Naive B cell (primary cell): ENCODE results near the gene RIMKLB. TPM values are rescaled to one million over a fixed set of nuclear protein-coding genes. Genes with fewer than 3 reads are reported as not detected.

Source experiments
- ATAC-seq, 2 donors: fragments of 150-1000 bp; cut with Tn5 transposase; 2 replicates each; pipeline ENCODE4 v1.10.0; 2021; ENCODE audit warnings: low read depth in 2 of 2, mild to moderate bottlenecking in 2 of 2, moderate library complexity in 2 of 2
- DNase-seq: peaks from one replicate; pipeline ENCODE4 v3.0.0; 2022
- H3K27ac Mint-ChIP-seq, 6 donors: one replicate each; pipeline ENCODE4 v1.8.0; 2020 to 2022; ENCODE audit warnings: mild to moderate bottlenecking in 6 of 6, mixed read lengths in 6 of 6, moderate library complexity in 5 of 6, inconsistent platforms in 2 of 6
- H3K27me3 Mint-ChIP-seq, 3 donors: one replicate each; pipeline ENCODE4 v1.8.0; 2021 to 2022; ENCODE audit warnings: mixed read lengths in 3 of 3, mild to moderate bottlenecking in 1 of 3
- H3K36me3 Mint-ChIP-seq, 2 donors: one replicate each; pipeline ENCODE4 v1.8.0; 2020 to 2022; ENCODE audit warnings: mixed read lengths in 2 of 2, inconsistent platforms in 1 of 2, mild to moderate bottlenecking in 1 of 2
- H3K4me1 Mint-ChIP-seq, 3 donors: one replicate each; pipeline ENCODE4 v1.8.0; 2020 to 2022; ENCODE audit warnings: mixed read lengths in 3 of 3, inconsistent platforms in 1 of 3, mild to moderate bottlenecking in 1 of 3, moderate library complexity in 1 of 3
- H3K4me3 Mint-ChIP-seq, 8 donors: one replicate each; pipeline ENCODE4 v1.8.0; 2020 to 2022; ENCODE audit warnings: mild to moderate bottlenecking in 8 of 8, mixed read lengths in 8 of 8, moderate library complexity in 8 of 8, inconsistent platforms in 2 of 8
- H3K9me3 Mint-ChIP-seq, 7 donors: one replicate each; pipeline ENCODE4 v1.8.0; 2020 to 2022; ENCODE audit warnings: mixed read lengths in 7 of 7, mild to moderate bottlenecking in 5 of 7, inconsistent platforms in 2 of 7, moderate library complexity in 1 of 7
- polyA plus RNA-seq, 6 donors: library from polyadenylated mRNA; unstranded; fragments of 300-500 nt; fragmentation: Illumina TruSeq; gene quantifications; one replicate each; pipeline ENCODE4 v1.2.3, GENCODE V29; 2021; ENCODE audit warnings: low read depth in 6 of 6

RIMKLB gene
- 10 to 100 TPM in 1 of 6 donors, 1 to 10 TPM in 5; 6.8 to 13.2 (median 8.1) TPM for polyA plus RNA-seq

- H3K27ac Mint-ChIP-seq = peak within 1 kb of the TSS; percentile 92 to 99 (median 96)
- H3K4me3 Mint-ChIP-seq = peak within 1 kb of the TSS; percentile 84 to 98 (median 94)
- DNase-seq (peak; percentile 74), ATAC-seq (peak; percentile 73 to 76)
- no peaks in the 10 kb centered on the region for H3K27me3 Mint-ChIP-seq
- H3K9me3 Mint-ChIP-seq = no peaks in the 10 kb centered on the region
- H3K36me3 Mint-ChIP-seq = no peaks in the 10 kb centered on the region
- H3K4me1 Mint-ChIP-seq = peaks cover 30 to 53% (median 38%) of the 10 kb centered on the region in 3 donors
These were observed at the start of gene RIMKLB for GRCh38 chr12:8697476-8698131. TSS of gene RIMKLB (plus strand) at chr12:8697991. CDS start at chr12:8713867, 15,876 bp downstream.

- Mint-ChIP-seq H3K4me3 (no peak overlapping the region), H3K9me3 (no peaks in the 10 kb centered on the region), H3K4me1 (peaks cover 14 to 18% (median 16%) of the 10 kb centered on the region in 3 donors), H3K27me3 (peaks cover 0 to 8% (median 5%) of the 10 kb centered on the region in 3 donors), H3K27ac (no peak overlapping the region), H3K36me3 (no peaks in the 10 kb centered on the region)
- ATAC-seq = no peak
- no peak for DNase-seq
These were observed 49.1 kb upstream of the RIMKLB start for GRCh38 chr12:8648576-8649205.

- no peaks in the 10 kb centered on the region for H3K36me3 Mint-ChIP-seq
- H3K9me3 Mint-ChIP-seq = no peaks in the 10 kb centered on the region
- no peak overlapping the region for H3K4me3 Mint-ChIP-seq
These were observed 42.4 kb upstream of the RIMKLB start for GRCh38 chr12:8655421-8655820.

GRCh38 chr12:8658346-8658745 is 39.4 kb upstream of the RIMKLB start:
- ATAC-seq (no peak), DNase-seq (no peak)
- Mint-ChIP-seq H3K4me1 (no peaks in the 10 kb centered on the region), H3K4me3 (no peak overlapping the region), H3K36me3 (no peaks in the 10 kb centered on the region), H3K9me3 (no peaks in the 10 kb centered on the region), H3K27ac (peak overlapping the region in 1 of 6 donors; percentile 48), H3K27me3 (peaks cover 0 to 8% (median 0%) of the 10 kb centered on the region in 3 donors)

More at GRCh38 chr12:8655421-8655820, 42.4 kb upstream of the RIMKLB start:
- no peak for DNase-seq
- ATAC-seq = no peak
- H3K4me1 Mint-ChIP-seq = no peaks in the 10 kb centered on the region
- H3K27ac Mint-ChIP-seq = peak overlapping the region in 1 of 6 donors; percentile 56
- peaks cover 0 to 9% (median 0%) of the 10 kb centered on the region in 3 donors for H3K27me3 Mint-ChIP-seq

DNA sequence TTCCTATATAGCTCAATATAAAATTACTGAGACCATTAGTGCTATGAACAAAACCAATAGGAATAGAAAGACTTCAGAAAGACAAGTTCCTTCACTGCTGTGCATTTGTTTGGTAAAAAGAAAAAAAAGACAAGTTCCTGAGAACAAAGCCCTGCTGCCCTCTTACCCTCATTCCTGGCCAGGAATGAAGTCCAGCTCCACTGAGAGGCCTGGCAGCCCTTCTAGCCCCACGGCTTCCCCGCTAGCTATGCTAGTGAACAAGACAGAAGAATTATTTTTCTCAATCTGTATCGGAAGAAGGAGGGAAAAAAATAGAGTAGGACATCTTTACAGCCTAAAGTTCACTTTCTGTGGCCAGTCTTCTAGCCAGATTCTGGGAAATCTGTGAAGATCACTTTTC is 36.8 kb upstream of the RIMKLB start:
- no peak overlapping the region for H3K27ac Mint-ChIP-seq
- H3K9me3 Mint-ChIP-seq = no peaks in the 10 kb centered on the region
- DNase-seq = no peak
- no peak for ATAC-seq
- H3K36me3 Mint-ChIP-seq = no peaks in the 10 kb centered on the region
- H3K4me1 Mint-ChIP-seq = peaks cover 0 to 4% (median 0%) of the 10 kb centered on the region in 3 donors
- H3K27me3 Mint-ChIP-seq = peaks cover 0 to 8% (median 5%) of the 10 kb centered on the region in 3 donors
- H3K4me3 Mint-ChIP-seq = no peak overlapping the region

DNA sequence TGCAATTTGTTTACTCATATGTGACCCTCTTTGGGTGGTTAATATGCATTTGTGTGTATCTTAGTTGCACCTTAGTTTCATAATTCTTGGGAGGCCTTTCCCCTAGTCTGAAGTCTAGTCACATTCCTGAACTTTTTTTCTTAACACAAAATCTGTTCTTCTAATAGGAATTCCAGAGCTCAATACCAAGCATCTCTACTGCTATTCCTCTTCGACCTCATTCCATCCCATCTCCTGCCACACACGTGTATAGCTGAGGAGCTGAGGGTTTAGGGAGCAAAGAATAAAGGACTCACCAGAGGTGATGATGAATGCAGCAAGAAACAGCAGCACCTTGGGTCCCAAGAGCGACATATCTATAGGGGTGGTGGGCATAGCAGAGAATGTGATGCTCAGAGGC is 36.0 kb upstream of the RIMKLB start:
- H3K9me3 Mint-ChIP-seq = no peaks in the 10 kb centered on the region
- H3K4me3 Mint-ChIP-seq = no peak overlapping the region
- H3K4me1 Mint-ChIP-seq = peaks cover 0 to 4% (median 0%) of the 10 kb centered on the region in 3 donors
- ATAC-seq (no peak), DNase-seq (no peak)
- H3K27me3 Mint-ChIP-seq = peaks cover 0 to 8% (median 5%) of the 10 kb centered on the region in 3 donors
- H3K36me3 Mint-ChIP-seq = no peaks in the 10 kb centered on the region
- H3K27ac Mint-ChIP-seq = no peak overlapping the region

DNA sequence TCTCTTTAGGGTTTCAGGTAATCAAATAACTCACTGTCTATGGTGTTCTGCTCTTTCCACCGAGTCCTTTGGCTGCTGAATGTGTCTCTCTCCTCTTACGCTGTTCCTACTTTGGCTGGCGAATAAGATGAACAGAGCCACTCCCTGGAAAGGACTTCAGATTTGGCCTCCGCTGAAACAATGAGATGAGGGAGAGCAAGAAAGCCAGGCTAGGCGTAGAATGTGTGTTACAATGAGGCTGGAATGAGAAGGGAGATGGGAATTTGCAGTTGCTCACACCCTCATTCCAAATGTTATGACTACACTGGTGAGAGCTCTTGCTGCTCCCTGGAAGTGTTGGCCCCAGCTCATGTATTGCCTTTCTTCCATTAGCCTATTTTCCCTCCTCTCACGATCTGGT is 35.2 kb upstream of the RIMKLB start, which contains the start of gene MFAP5:
TSS of gene MFAP5 (minus strand) at position 234 of the 400 bp plus-strand sequence. CDS start 722 bp downstream, outside the sequence.
- Mint-ChIP-seq H3K4me1 (peaks cover 5 to 7% (median 5%) of the 10 kb centered on the region in 3 donors), H3K36me3 (no peaks in the 10 kb centered on the region), H3K27me3 (peaks cover 0 to 8% (median 5%) of the 10 kb centered on the region in 3 donors), H3K4me3 (no peak within 1 kb of the TSS), H3K9me3 (no peaks in the 10 kb centered on the region), H3K27ac (peak within 1 kb of the TSS in 1 of 6 donors; percentile 53)
- DNase-seq (no peak), ATAC-seq (no peak)

- peaks cover 0 to 8% (median 5%) of the 10 kb centered on the region in 3 donors for H3K27me3 Mint-ChIP-seq
- H3K9me3 Mint-ChIP-seq = peaks cover 0 to 1% (median 0%) of the 10 kb centered on the region in 7 donors
- H3K36me3 Mint-ChIP-seq = peaks cover 0 to 3% of the 10 kb centered on the region in 2 donors
- H3K4me3 Mint-ChIP-seq = no peak overlapping the region
- no peak for DNase-seq
- ATAC-seq = no peak
- peak overlapping the region in 1 of 6 donors; percentile 40 for H3K27ac Mint-ChIP-seq
- H3K4me1 Mint-ChIP-seq = peaks cover 5 to 8% (median 7%) of the 10 kb centered on the region in 3 donors
These were observed 33.4 kb upstream of the RIMKLB start for GRCh38 chr12:8664228-8664913.

GRCh38 chr12:8665759-8666158 is 32.0 kb upstream of the RIMKLB start:
- H3K4me3 Mint-ChIP-seq = no peak overlapping the region
- H3K27ac Mint-ChIP-seq = no peak overlapping the region
- H3K4me1 Mint-ChIP-seq = peaks cover 5 to 8% (median 7%) of the 10 kb centered on the region in 3 donors
- H3K27me3 Mint-ChIP-seq = peaks cover 0 to 16% (median 5%) of the 10 kb centered on the region in 3 donors
- H3K36me3 Mint-ChIP-seq = peaks cover 0 to 13% of the 10 kb centered on the region in 2 donors
- no peak for DNase-seq
- no peak for ATAC-seq
- H3K9me3 Mint-ChIP-seq = peaks cover 0 to 5% (median 3%) of the 10 kb centered on the region in 7 donors

- H3K27me3 Mint-ChIP-seq = peaks cover 0 to 16% (median 5%) of the 10 kb centered on the region in 3 donors
These were observed 30.5 kb upstream of the RIMKLB start for GRCh38 chr12:8667270-8667669.

GRCh38 chr12:8668441-8668840 is 29.4 kb upstream of the RIMKLB start:
- DNase-seq = no peak
- H3K27ac Mint-ChIP-seq = no peak overlapping the region
- peaks cover 4 to 13% of the 10 kb centered on the region in 2 donors for H3K36me3 Mint-ChIP-seq
- H3K4me3 Mint-ChIP-seq = no peak overlapping the region
- peaks cover 0 to 5% (median 3%) of the 10 kb centered on the region in 7 donors for H3K9me3 Mint-ChIP-seq
- no peak for ATAC-seq
- peaks cover 5 to 8% (median 7%) of the 10 kb centered on the region in 3 donors for H3K4me1 Mint-ChIP-seq
- H3K27me3 Mint-ChIP-seq = peaks cover 0 to 16% (median 5%) of the 10 kb centered on the region in 3 donors

More at GRCh38 chr12:8667270-8667669, 30.5 kb upstream of the RIMKLB start:
- DNase-seq = no peak
- peak; percentile 64 to 73 for ATAC-seq
- H3K4me3 Mint-ChIP-seq = no peak overlapping the region
- peaks cover 5 to 8% (median 7%) of the 10 kb centered on the region in 3 donors for H3K4me1 Mint-ChIP-seq
- peaks cover 4 to 13% of the 10 kb centered on the region in 2 donors for H3K36me3 Mint-ChIP-seq
- H3K9me3 Mint-ChIP-seq = peaks cover 0 to 5% (median 3%) of the 10 kb centered on the region in 7 donors
- H3K27ac Mint-ChIP-seq = peak overlapping the region in 1 of 6 donors; percentile 12

DNA sequence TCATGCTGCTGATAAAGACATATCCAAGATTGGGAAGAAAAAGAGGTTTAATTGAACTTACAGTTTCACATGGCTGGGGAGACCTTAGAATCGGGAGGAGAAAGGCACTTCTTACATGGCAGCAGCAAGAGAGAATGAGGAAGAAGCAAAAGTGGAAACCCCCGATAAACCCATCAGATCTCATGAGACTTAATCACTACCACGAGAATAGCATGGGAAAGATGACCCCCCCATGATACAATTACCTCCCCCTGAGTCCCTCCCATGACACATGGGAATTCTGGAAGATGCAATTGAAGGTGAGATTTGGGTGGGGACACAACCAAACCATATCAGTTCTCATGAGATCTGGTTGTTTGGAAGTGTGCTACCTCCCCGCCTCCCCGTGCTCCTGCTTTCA is 25.4 kb upstream of the RIMKLB start:
- no peak for DNase-seq
- no peak overlapping the region for H3K27ac Mint-ChIP-seq

GRCh38 chr12:8675591-8676036 is 22.2 kb upstream of the RIMKLB start:
- H3K27me3 Mint-ChIP-seq = no peaks in the 10 kb centered on the region
- no peak for ATAC-seq
- H3K4me3 Mint-ChIP-seq = no peak overlapping the region
- no peak for DNase-seq
- peaks cover 0 to 4% of the 10 kb centered on the region in 2 donors for H3K36me3 Mint-ChIP-seq
- peaks cover 0 to 4% (median 3%) of the 10 kb centered on the region in 3 donors for H3K4me1 Mint-ChIP-seq
- peaks cover 0 to 1% (median 0%) of the 10 kb centered on the region in 7 donors for H3K9me3 Mint-ChIP-seq
- H3K27ac Mint-ChIP-seq = peak overlapping the region in 3 of 6 donors; percentile 4 to 44 (median 5)

More for the DNA sequence above, 25.4 kb upstream of the RIMKLB start:
- H3K27me3 Mint-ChIP-seq = peaks cover 0 to 8% (median 0%) of the 10 kb centered on the region in 3 donors
- peaks cover 0 to 5% (median 3%) of the 10 kb centered on the region in 7 donors for H3K9me3 Mint-ChIP-seq
- no peak overlapping the region for H3K4me3 Mint-ChIP-seq
- H3K36me3 Mint-ChIP-seq = peaks cover 4 to 13% of the 10 kb centered on the region in 2 donors
- H3K4me1 Mint-ChIP-seq = peaks cover 2 to 9% (median 4%) of the 10 kb centered on the region in 3 donors
- ATAC-seq = no peak
